AG09309 (cell line): ENCODE results near the gene SPEF2.
A peak's percentile ranks its signal among the peaks of the same experiment; 100 is the strongest.

Source experiments
- DNase-seq: peaks from one replicate; pipeline ENCODE4 v3.0.0-alpha.2; 2010; ENCODE audit warnings: low read depth
- H3K4me3 ChIP-seq: 2 replicates; pipeline ENCODE4 v1.5.1; 2011; ENCODE audit warnings: mild to moderate bottlenecking, low read depth, low read length, moderate library complexity; ENCODE audit not compliant: control insufficient read depth
- CTCF ChIP-seq: IDR thresholded peaks from 2 replicates; pipeline ENCODE4 v1.5.1; 2011; ENCODE audit warnings: mild to moderate bottlenecking, low read depth, low read length, inconsistent platforms; ENCODE audit not compliant: insufficient read depth, control insufficient read depth; ENCODE audit errors: missing control alignments

The SPEF2 gene

GRCh38 chr5:35617435-35618303, at the start of gene SPEF2:
Gene SPEF2, plus strand, starts transcription at chr5:35617863. Its CDS starts 135 bp downstream, at chr5:35617998.
- peak; percentile 90 for TF ChIP-seq CTCF
- DNase-seq = peak; percentile 71
- H3K4me3 ChIP-seq = peak within 1 kb of the TSS; percentile 76

GRCh38 chr5:35575578-35575977, 42.1 kb upstream of the SPEF2 start:
- no peak for TF ChIP-seq CTCF
- no peak for DNase-seq
- no peak overlapping the region for H3K4me3 ChIP-seq

- no peak for DNase-seq
- no peak for TF ChIP-seq CTCF
- H3K4me3 ChIP-seq = no peak overlapping the region
Observed at GRCh38 chr5:35587419-35587818, 30.2 kb upstream of the SPEF2 start.

- no peak for TF ChIP-seq CTCF
- H3K4me3 ChIP-seq = no peak overlapping the region
- no peak for DNase-seq
Observed at GRCh38 chr5:35593338-35593737, 24.3 kb upstream of the SPEF2 start.

GRCh38 chr5:35598707-35599370, 18.8 kb upstream of the SPEF2 start:
- H3K4me3 ChIP-seq = no peak overlapping the region
- no peak for TF ChIP-seq CTCF
- no peak for DNase-seq

- no peak for DNase-seq
- H3K4me3 ChIP-seq = no peak overlapping the region
- TF ChIP-seq CTCF = no peak
Observed at GRCh38 chr5:35600591-35600990, 17.1 kb upstream of the SPEF2 start.
